Measurements from ENCODE around the gene CDK6. TPM values are rescaled to one million over a fixed set of nuclear protein-coding genes. Genes with fewer than 3 reads are reported as not detected.

CDK6 gene
- polyA plus RNA-seq, 1 donor (not counting 4 experiments of a cell fraction or from before 2014, with no cell fraction given): 53.5 TPM

- DNase-seq (ENCODE audit: low read depth, low spot score) (no peak), FAIRE-seq (no peak)
- Histone ChIP-seq H3K36me3 (ENCODE audit: control insufficient read depth in 2 of 2, extremely low read depth in 1 of 2, insufficient read depth in 2 of 2, low read length in 2 of 2) (no peaks in the 10 kb centered on the region), H3K9me3 (ENCODE audit: control insufficient read depth, low read depth, low read length) (no peaks in the 10 kb centered on the region), H3K9ac (ENCODE audit: control insufficient read depth, extremely low read depth, insufficient read depth, low read length) (no peak overlapping the region), H3K4me3 (ENCODE audit: control insufficient read depth in 2 of 3, extremely low read depth in 1 of 3, insufficient read depth in 2 of 3, low read depth in 1 of 3, low read length in 3 of 3) (no peak overlapping the region), H3K4me1 (ENCODE audit: control insufficient read depth, extremely low read depth, insufficient read depth, low read length) (peaks cover 19% of the 10 kb centered on the region), H3K9me1 (ENCODE audit: control insufficient read depth, extremely low read depth, insufficient read depth, low read length) (no peaks in the 10 kb centered on the region), H3K79me2 (ENCODE audit: control insufficient read depth, insufficient read depth, low read length) (no peaks in the 10 kb centered on the region), H3K27ac (ENCODE audit: control insufficient read depth, insufficient read depth, low read length) (no peak overlapping the region), H2AFZ (ENCODE audit: control insufficient read depth, low read length) (no peak overlapping the region), H3K4me2 (ENCODE audit: control insufficient read depth, extremely low read depth, insufficient read depth, low read depth, low read length) (no peak overlapping the region), H4K20me1 (ENCODE audit: control insufficient read depth, extremely low read depth, insufficient read depth, low read length) (no peaks in the 10 kb centered on the region), H3K27me3 (ENCODE audit: control insufficient read depth, extremely low read depth, insufficient read depth, low read length) (no peaks in the 10 kb centered on the region)
- dilution Hi-C loops (cut with MboI; ENCODE audit: extremely low pct_ligation_motif_present, low sequenced_read_pairs): no loop called here
- TF ChIP-seq EZH2 (IDR thresholded peaks at IDR 0.05; ENCODE audit: low read length): no peak
- TF ChIP-seq CTCF (optimal IDR thresholded peaks at IDR 0.05 in 1 of 3, IDR thresholded peaks at IDR 0.05 in 1 of 3, conservative IDR thresholded peaks at IDR 0.05 in 1 of 3; ENCODE audit: extremely low read depth in 1 of 3, insufficient read depth in 2 of 3, low read length in 3 of 3): no peak
Measured at GRCh38 chr7:92877367-92877766, 41.0 kb upstream of the CDK6 start.

GRCh38 chr7:92876836-92877235, 40.5 kb upstream of the CDK6 start:
- H2AFZ ChIP-seq (ENCODE audit: control insufficient read depth, low read length): no peak overlapping the region
- no peaks in the 10 kb centered on the region for H3K9me3 ChIP-seq (ENCODE audit: control insufficient read depth, low read depth, low read length)
- H3K79me2 ChIP-seq (ENCODE audit: control insufficient read depth, insufficient read depth, low read length): no peaks in the 10 kb centered on the region
- DNase-seq (ENCODE audit: low read depth, low spot score) (no peak), FAIRE-seq (no peak)
- TF ChIP-seq CTCF (optimal IDR thresholded peaks at IDR 0.05 in 1 of 3, IDR thresholded peaks at IDR 0.05 in 1 of 3, conservative IDR thresholded peaks at IDR 0.05 in 1 of 3; ENCODE audit: extremely low read depth in 1 of 3, insufficient read depth in 2 of 3, low read length in 3 of 3) (no peak), EZH2 (IDR thresholded peaks at IDR 0.05; ENCODE audit: low read length) (no peak)
- no peaks in the 10 kb centered on the region for H4K20me1 ChIP-seq (ENCODE audit: control insufficient read depth, extremely low read depth, insufficient read depth, low read length)
- H3K9me1 ChIP-seq (ENCODE audit: control insufficient read depth, extremely low read depth, insufficient read depth, low read length): no peaks in the 10 kb centered on the region
- H3K4me1 ChIP-seq (ENCODE audit: control insufficient read depth, extremely low read depth, insufficient read depth, low read length): peaks cover 22% of the 10 kb centered on the region
- H3K9ac ChIP-seq (ENCODE audit: control insufficient read depth, extremely low read depth, insufficient read depth, low read length): no peak overlapping the region
- no peak overlapping the region for H3K27ac ChIP-seq (ENCODE audit: control insufficient read depth, insufficient read depth, low read length)
- H3K27me3 ChIP-seq (ENCODE audit: control insufficient read depth, extremely low read depth, insufficient read depth, low read length): no peaks in the 10 kb centered on the region
- no peak overlapping the region for H3K4me2 ChIP-seq (ENCODE audit: control insufficient read depth, extremely low read depth, insufficient read depth, low read depth, low read length)
- no peaks in the 10 kb centered on the region for H3K36me3 ChIP-seq (ENCODE audit: control insufficient read depth in 2 of 2, extremely low read depth in 1 of 2, insufficient read depth in 2 of 2, low read length in 2 of 2)
- dilution Hi-C loops (cut with MboI; ENCODE audit: extremely low pct_ligation_motif_present, low sequenced_read_pairs): no loop called here
- H3K4me3 ChIP-seq (ENCODE audit: control insufficient read depth in 2 of 3, extremely low read depth in 1 of 3, insufficient read depth in 2 of 3, low read depth in 1 of 3, low read length in 3 of 3): no peak overlapping the region

Data from keratinocyte (primary cell).